HEK293T (cell line): Measurements from ENCODE around the gene CYP2S1.

Experiments used
- BHLHE40 ChIP-seq: fragments of 450-650 bp; IDR thresholded peaks from 2 replicates; pipeline ENCODE4 v1.6.1; 2016; ENCODE audit warnings: mild to moderate bottlenecking, moderate library complexity, borderline replicate concordance
- CTBP1 ChIP-seq: fragments of 450-650 bp; IDR thresholded peaks from 2 replicates; pipeline ENCODE4 v1.6.1; 2016; ENCODE audit warnings: borderline replicate concordance
- ELF4 ChIP-seq: fragments of 450-650 bp; IDR thresholded peaks from 2 replicates; pipeline ENCODE4 v1.6.1; 2017; ENCODE audit warnings: antibody characterized with exemption
- FOXA1 ChIP-seq: fragments of 450-650 bp; IDR thresholded peaks from 2 replicates; pipeline ENCODE4 v1.6.1; 2016; ENCODE audit warnings: mild to moderate bottlenecking
- FOXK2 ChIP-seq: fragments of 450-650 bp; IDR thresholded peaks from 2 replicates; pipeline ENCODE4 v1.6.1; 2016; ENCODE audit warnings: mild to moderate bottlenecking
- FOXM1 ChIP-seq: fragments of 450-650 bp; IDR thresholded peaks from 2 replicates; pipeline ENCODE4 v1.6.1; 2017; ENCODE audit warnings: mild to moderate bottlenecking, borderline replicate concordance
- LEF1 ChIP-seq: fragments of 450-650 bp; IDR thresholded peaks from 2 replicates; pipeline ENCODE4 v1.6.1; 2017; ENCODE audit warnings: mild to moderate bottlenecking, borderline replicate concordance
- SP1 ChIP-seq: fragments of 450-650 bp; IDR thresholded peaks from 2 replicates; pipeline ENCODE4 v1.6.1; 2017
- ZNF384 ChIP-seq: fragments of 450-650 bp; IDR thresholded peaks from 2 replicates; pipeline ENCODE4 v1.6.1; 2016
- TF ChIP-seq, protein P1 (sequence below): fragments of 450-650 bp; IDR thresholded peaks from 2 replicates; pipeline ENCODE4 v1.6.1; 2016

- TF ChIP-seq, protein P1, sequence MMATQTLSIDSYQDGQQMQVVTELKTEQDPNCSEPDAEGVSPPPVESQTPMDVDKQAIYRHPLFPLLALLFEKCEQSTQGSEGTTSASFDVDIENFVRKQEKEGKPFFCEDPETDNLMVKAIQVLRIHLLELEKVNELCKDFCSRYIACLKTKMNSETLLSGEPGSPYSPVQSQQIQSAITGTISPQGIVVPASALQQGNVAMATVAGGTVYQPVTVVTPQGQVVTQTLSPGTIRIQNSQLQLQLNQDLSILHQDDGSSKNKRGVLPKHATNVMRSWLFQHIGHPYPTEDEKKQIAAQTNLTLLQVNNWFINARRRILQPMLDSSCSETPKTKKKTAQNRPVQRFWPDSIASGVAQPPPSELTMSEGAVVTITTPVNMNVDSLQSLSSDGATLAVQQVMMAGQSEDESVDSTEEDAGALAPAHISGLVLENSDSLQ = no peak
- TF ChIP-seq ELF4 (no peak), LEF1 (no peak), BHLHE40 (no peak), SP1 (no peak), FOXM1 (no peak), ZNF384 (no peak), FOXA1 (no peak), FOXK2 (no peak), CTBP1 (no peak)
Measured at GRCh38 chr19:41226053-41226873, 33.2 kb downstream of the CYP2S1 start.
